Astrocyte (in vitro differentiated cells and primary cell): ENCODE data around the gene SLIT3. TPM values are rescaled to one million over a fixed set of nuclear protein-coding genes. Genes with fewer than 3 reads are reported as not detected.

Experiments used
- DNase-seq: peaks from one replicate; pipeline ENCODE4 v3.0.0-alpha.2; 2010; ENCODE audit warnings: low read depth
- FAIRE-seq: peaks from 2 replicates; lab custom pipeline; 2011; peaks lifted over from hg19 to GRCh38; lab: Jason Lieb, UNC
- H2AFZ ChIP-seq: 2 replicates; pipeline ENCODE4 v1.6.0; 2012; ENCODE audit warnings: low read depth, low read length, inconsistent platforms
- H3K27ac ChIP-seq: 2 replicates; pipeline ENCODE4 v1.5.1; 2011; ENCODE audit warnings: low read depth, low read length, inconsistent platforms
- H3K27me3 ChIP-seq: 2 replicates; pipeline ENCODE4 v1.6.0; 2011; ENCODE audit warnings: low read length, inconsistent platforms; ENCODE audit not compliant: insufficient read depth
- H3K36me3 ChIP-seq: 2 replicates; pipeline ENCODE4 v1.5.1; 2011; ENCODE audit warnings: low read length, inconsistent platforms; ENCODE audit not compliant: insufficient read depth
- H3K4me1 ChIP-seq: 2 replicates; pipeline ENCODE4 v1.5.1; 2011; ENCODE audit warnings: low read length, inconsistent platforms; ENCODE audit not compliant: insufficient read depth
- H3K4me2 ChIP-seq: 2 replicates; pipeline ENCODE4 v1.6.0; 2012; ENCODE audit warnings: low read length, inconsistent platforms
- H3K4me3 ChIP-seq: 2 replicates; pipeline ENCODE4 v1.5.1; 2011; ENCODE audit warnings: low read depth, mild to moderate bottlenecking, low read length, inconsistent platforms; ENCODE audit not compliant: insufficient read depth
- H3K79me2 ChIP-seq: 2 replicates; pipeline ENCODE4 v1.6.0; 2012; ENCODE audit warnings: mild to moderate bottlenecking, low read length, inconsistent platforms; ENCODE audit not compliant: insufficient read depth
- H3K9ac ChIP-seq: 2 replicates; pipeline ENCODE4 v1.6.0; 2012; ENCODE audit warnings: mild to moderate bottlenecking, low read length, inconsistent platforms
- H3K9me3 ChIP-seq: 2 replicates; pipeline ENCODE4 v1.5.1; 2012; ENCODE audit warnings: low read depth, mild to moderate bottlenecking, low read length, inconsistent platforms; ENCODE audit not compliant: insufficient read depth
- H4K20me1 ChIP-seq: 2 replicates; pipeline ENCODE4 v1.6.0; 2012; ENCODE audit warnings: low read length, inconsistent platforms; ENCODE audit not compliant: insufficient read depth
- H3K27ac Mint-ChIP-seq: one replicate; pipeline ENCODE4 v1.8.0; 2021; ENCODE audit warnings: mild to moderate bottlenecking, mixed read lengths; ENCODE audit not compliant: unreplicated experiment
- H3K27me3 Mint-ChIP-seq: one replicate; pipeline ENCODE4 v1.8.0; 2021; ENCODE audit warnings: low read depth, mixed read lengths; ENCODE audit not compliant: unreplicated experiment
- H3K36me3 Mint-ChIP-seq: one replicate; pipeline ENCODE4 v1.8.0; 2021; ENCODE audit warnings: low read depth, mixed read lengths; ENCODE audit not compliant: unreplicated experiment
- H3K4me1 Mint-ChIP-seq: one replicate; pipeline ENCODE4 v1.8.0; 2021; ENCODE audit warnings: low read depth, mixed read lengths; ENCODE audit not compliant: unreplicated experiment
- H3K4me3 Mint-ChIP-seq: one replicate; pipeline ENCODE4 v1.8.0; 2021; ENCODE audit warnings: mild to moderate bottlenecking, moderate library complexity, mixed read lengths; ENCODE audit not compliant: unreplicated experiment
- H3K9me3 Mint-ChIP-seq: one replicate; pipeline ENCODE4 v1.8.0; 2021; ENCODE audit warnings: mild to moderate bottlenecking, mixed read lengths; ENCODE audit not compliant: unreplicated experiment
- EZH2 ChIP-seq: IDR thresholded peaks from 2 replicates; pipeline ENCODE4 v1.6.1; 2012; ENCODE audit warnings: mild to moderate bottlenecking, low read length, inconsistent platforms; ENCODE audit not compliant: insufficient read depth
- total RNA-seq: library from RNA; stranded (reverse); gene quantifications from 2 replicates; pipeline ENCODE4 v1.2.1, GENCODE V29; 2021
- TF ChIP-seq, protein P1 (sequence below): IDR thresholded peaks from 2 replicates; pipeline ENCODE4 v1.5.1; 2011; ENCODE audit warnings: low read depth, mild to moderate bottlenecking, inconsistent platforms, low read length, moderate library complexity; ENCODE audit not compliant: insufficient read depth

Gene SLIT3
- total RNA-seq, 1 donor from 2014 or later = 20.7 TPM

- Mint-ChIP-seq H3K27me3 (peaks cover 3% of the 10 kb centered on the region), H3K9me3 (no peaks in the 10 kb centered on the region), H3K36me3 (peaks cover 8% of the 10 kb centered on the region), H3K4me1 (peaks cover 28% of the 10 kb centered on the region), H3K4me3 (no peak overlapping the region), H3K27ac (no peak overlapping the region)
- H3K4me1 ChIP-seq = no peaks in the 10 kb centered on the region
- H2AFZ ChIP-seq = no peak overlapping the region
- H3K36me3 ChIP-seq = no peaks in the 10 kb centered on the region
- H3K4me3 ChIP-seq = no peak overlapping the region
- no peaks in the 10 kb centered on the region for H3K9me3 ChIP-seq
- no peak overlapping the region for H3K9ac ChIP-seq
- no peak for DNase-seq
- H3K27ac ChIP-seq = no peak overlapping the region
- no peaks in the 10 kb centered on the region for H3K79me2 ChIP-seq
- TF ChIP-seq EZH2 = no peak
- TF ChIP-seq, protein P1, sequence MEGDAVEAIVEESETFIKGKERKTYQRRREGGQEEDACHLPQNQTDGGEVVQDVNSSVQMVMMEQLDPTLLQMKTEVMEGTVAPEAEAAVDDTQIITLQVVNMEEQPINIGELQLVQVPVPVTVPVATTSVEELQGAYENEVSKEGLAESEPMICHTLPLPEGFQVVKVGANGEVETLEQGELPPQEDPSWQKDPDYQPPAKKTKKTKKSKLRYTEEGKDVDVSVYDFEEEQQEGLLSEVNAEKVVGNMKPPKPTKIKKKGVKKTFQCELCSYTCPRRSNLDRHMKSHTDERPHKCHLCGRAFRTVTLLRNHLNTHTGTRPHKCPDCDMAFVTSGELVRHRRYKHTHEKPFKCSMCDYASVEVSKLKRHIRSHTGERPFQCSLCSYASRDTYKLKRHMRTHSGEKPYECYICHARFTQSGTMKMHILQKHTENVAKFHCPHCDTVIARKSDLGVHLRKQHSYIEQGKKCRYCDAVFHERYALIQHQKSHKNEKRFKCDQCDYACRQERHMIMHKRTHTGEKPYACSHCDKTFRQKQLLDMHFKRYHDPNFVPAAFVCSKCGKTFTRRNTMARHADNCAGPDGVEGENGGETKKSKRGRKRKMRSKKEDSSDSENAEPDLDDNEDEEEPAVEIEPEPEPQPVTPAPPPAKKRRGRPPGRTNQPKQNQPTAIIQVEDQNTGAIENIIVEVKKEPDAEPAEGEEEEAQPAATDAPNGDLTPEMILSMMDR = no peak
- no peaks in the 10 kb centered on the region for H3K27me3 ChIP-seq
- no peak for FAIRE-seq
- H4K20me1 ChIP-seq = no peaks in the 10 kb centered on the region
- H3K4me2 ChIP-seq = no peak overlapping the region
Observed at GRCh38 chr5:168800701-168801100, 500.2 kb downstream of the SLIT3 start.

- no peak overlapping the region for H3K27ac Mint-ChIP-seq
Observed at GRCh38 chr5:168798065-168799023, 502.6 kb downstream of the SLIT3 start.

More at GRCh38 chr5:168798065-168799023, 502.6 kb downstream of the SLIT3 start:
- Histone ChIP-seq H3K4me3 (no peak overlapping the region), H3K9ac (no peak overlapping the region), H3K79me2 (no peaks in the 10 kb centered on the region), H3K4me2 (no peak overlapping the region), H3K4me1 (peaks cover 7% of the 10 kb centered on the region), H4K20me1 (no peaks in the 10 kb centered on the region), H3K9me3 (no peaks in the 10 kb centered on the region), H3K27ac (no peak overlapping the region), H3K27me3 (no peaks in the 10 kb centered on the region), H3K36me3 (no peaks in the 10 kb centered on the region), H2AFZ (no peak overlapping the region)
- H3K36me3 Mint-ChIP-seq = peaks cover 5% of the 10 kb centered on the region
- FAIRE-seq = no peak
- TF ChIP-seq, protein P1 = no peak
- no peak for TF ChIP-seq EZH2
- peaks cover 45% of the 10 kb centered on the region for H3K4me1 Mint-ChIP-seq
- H3K9me3 Mint-ChIP-seq = no peaks in the 10 kb centered on the region
- DNase-seq = no peak
- no peak overlapping the region for H3K4me3 Mint-ChIP-seq
- peaks cover under 1% of the 10 kb centered on the region for H3K27me3 Mint-ChIP-seq
